Measurements from ENCODE around the gene NEBL. TPM values are rescaled to one million over a fixed set of nuclear protein-coding genes. Genes with fewer than 3 reads are reported as not detected.
A peak's percentile ranks its signal among the peaks of the same experiment; 100 is the strongest.

The NEBL gene
- total and polyA plus RNA-seq, 2 donors: 7.6 to 22.9 TPM

GRCh38 chr10:20891338-20891714, 5.8 kb downstream of the NEBL start:
- Histone ChIP-seq H3K36me3 (ENCODE audit: control insufficient read depth in 2 of 2, insufficient read depth in 2 of 2, low read length in 1 of 2) (no peaks in the 10 kb centered on the region), H3K4me3 (ENCODE audit: low read length in 2 of 2) (no peak overlapping the region), H3K27ac (ENCODE audit: low read depth in 1 of 2, low read length in 1 of 2) (no peak overlapping the region), H3K9me3 (ENCODE audit: control insufficient read depth in 2 of 2, insufficient read depth in 1 of 2, low read length in 1 of 2) (no peaks in the 10 kb centered on the region), H3K4me1 (ENCODE audit: control insufficient read depth in 2 of 2, insufficient read depth in 2 of 2, low read length in 2 of 2) (no peaks in the 10 kb centered on the region), H3K27me3 (ENCODE audit: control insufficient read depth in 2 of 2, insufficient read depth in 1 of 2, low read length in 1 of 2) (no peaks in the 10 kb centered on the region)
- WGBS: 66% methylated on average over 2 of the region's 2 CpGs
- DNase-seq (ENCODE audit: low read depth in 6 of 9, low spot score in 9 of 9): no peak

GRCh38 chr10:20890491-20891337, 6.4 kb downstream of the NEBL start:
- no peaks in the 10 kb centered on the region for H3K4me1 ChIP-seq (ENCODE audit: control insufficient read depth in 2 of 2, insufficient read depth in 2 of 2, low read length in 2 of 2)
- no peak overlapping the region for H3K27ac ChIP-seq (ENCODE audit: low read depth in 1 of 2, low read length in 1 of 2)
- 81% methylated on average over 6 of the region's 6 CpGs for WGBS
- H3K27me3 ChIP-seq (ENCODE audit: control insufficient read depth in 2 of 2, insufficient read depth in 1 of 2, low read length in 1 of 2): no peaks in the 10 kb centered on the region
- H3K4me3 ChIP-seq (ENCODE audit: low read length in 2 of 2): no peak overlapping the region
- H3K36me3 ChIP-seq (ENCODE audit: control insufficient read depth in 2 of 2, insufficient read depth in 2 of 2, low read length in 1 of 2): no peaks in the 10 kb centered on the region
- DNase-seq (ENCODE audit: low read depth in 6 of 9, low spot score in 9 of 9): no peak
- H3K9me3 ChIP-seq (ENCODE audit: control insufficient read depth in 2 of 2, insufficient read depth in 1 of 2, low read length in 1 of 2): no peaks in the 10 kb centered on the region

GRCh38 chr10:20890009-20890408, 7.1 kb downstream of the NEBL start:
- no peak overlapping the region for H3K27ac ChIP-seq (ENCODE audit: low read depth in 1 of 2, low read length in 1 of 2)

GRCh38 chr10:20888620-20889330, 8.3 kb downstream of the NEBL start:
- no peaks in the 10 kb centered on the region for H3K27me3 ChIP-seq (ENCODE audit: control insufficient read depth in 2 of 2, insufficient read depth in 1 of 2, low read length in 1 of 2)
- no peaks in the 10 kb centered on the region for H3K4me1 ChIP-seq (ENCODE audit: control insufficient read depth in 2 of 2, insufficient read depth in 2 of 2, low read length in 2 of 2)
- no peak overlapping the region for H3K4me3 ChIP-seq (ENCODE audit: low read length in 2 of 2)
- no peaks in the 10 kb centered on the region for H3K9me3 ChIP-seq (ENCODE audit: control insufficient read depth in 2 of 2, insufficient read depth in 1 of 2, low read length in 1 of 2)
- DNase-seq (ENCODE audit: low read depth in 6 of 9, low spot score in 9 of 9): no peak
- H3K36me3 ChIP-seq (ENCODE audit: control insufficient read depth in 2 of 2, insufficient read depth in 2 of 2, low read length in 1 of 2): no peaks in the 10 kb centered on the region
- no peak overlapping the region for H3K27ac ChIP-seq (ENCODE audit: low read depth in 1 of 2, low read length in 1 of 2)
- WGBS: 69% methylated on average over 7 of the region's 7 CpGs

More at GRCh38 chr10:20890009-20890408, 7.1 kb downstream of the NEBL start:
- DNase-seq (ENCODE audit: low read depth in 6 of 9, low spot score in 9 of 9): no peak
- H3K4me3 ChIP-seq (ENCODE audit: low read length in 2 of 2): no peak overlapping the region
- H3K27me3 ChIP-seq (ENCODE audit: control insufficient read depth in 2 of 2, insufficient read depth in 1 of 2, low read length in 1 of 2): no peaks in the 10 kb centered on the region
- H3K9me3 ChIP-seq (ENCODE audit: control insufficient read depth in 2 of 2, insufficient read depth in 1 of 2, low read length in 1 of 2): no peaks in the 10 kb centered on the region
- no peaks in the 10 kb centered on the region for H3K4me1 ChIP-seq (ENCODE audit: control insufficient read depth in 2 of 2, insufficient read depth in 2 of 2, low read length in 2 of 2)
- WGBS: 72% methylated on average over 6 of the region's 6 CpGs
- no peaks in the 10 kb centered on the region for H3K36me3 ChIP-seq (ENCODE audit: control insufficient read depth in 2 of 2, insufficient read depth in 2 of 2, low read length in 1 of 2)

- Histone ChIP-seq H3K4me3 (ENCODE audit: low read length in 2 of 2) (no peak overlapping the region), H3K27me3 (ENCODE audit: control insufficient read depth in 2 of 2, insufficient read depth in 1 of 2, low read length in 1 of 2) (no peaks in the 10 kb centered on the region), H3K4me1 (ENCODE audit: control insufficient read depth in 2 of 2, insufficient read depth in 2 of 2, low read length in 2 of 2) (no peaks in the 10 kb centered on the region), H3K9me3 (ENCODE audit: control insufficient read depth in 2 of 2, insufficient read depth in 1 of 2, low read length in 1 of 2) (no peaks in the 10 kb centered on the region), H3K27ac (ENCODE audit: low read depth in 1 of 2, low read length in 1 of 2) (no peak overlapping the region), H3K36me3 (ENCODE audit: control insufficient read depth in 2 of 2, insufficient read depth in 2 of 2, low read length in 1 of 2) (no peaks in the 10 kb centered on the region)
- no peak for DNase-seq (ENCODE audit: low read depth in 6 of 9, low spot score in 9 of 9)
- 78% methylated on average over 7 of the region's 7 CpGs for WGBS
These were observed 9.2 kb downstream of the NEBL start for GRCh38 chr10:20887706-20888555.

- no peaks in the 10 kb centered on the region for H3K36me3 ChIP-seq (ENCODE audit: control insufficient read depth in 2 of 2, insufficient read depth in 2 of 2, low read length in 1 of 2)
- no peaks in the 10 kb centered on the region for H3K9me3 ChIP-seq (ENCODE audit: control insufficient read depth in 2 of 2, insufficient read depth in 1 of 2, low read length in 1 of 2)
- H3K4me1 ChIP-seq (ENCODE audit: control insufficient read depth in 2 of 2, insufficient read depth in 2 of 2, low read length in 2 of 2): no peaks in the 10 kb centered on the region
- WGBS: 77% methylated on average over 3 of the region's 3 CpGs
- H3K27ac ChIP-seq (ENCODE audit: low read depth in 1 of 2, low read length in 1 of 2): no peak overlapping the region
- H3K27me3 ChIP-seq (ENCODE audit: control insufficient read depth in 2 of 2, insufficient read depth in 1 of 2, low read length in 1 of 2): no peaks in the 10 kb centered on the region
- H3K4me3 ChIP-seq (ENCODE audit: low read length in 2 of 2): no peak overlapping the region
- peak in 1 of 9 donors; percentile 3 for DNase-seq (ENCODE audit: low read depth in 6 of 9, low spot score in 9 of 9)
These were observed 11.4 kb downstream of the NEBL start for GRCh38 chr10:20885678-20886077.

GRCh38 chr10:20883552-20883951, 13.6 kb downstream of the NEBL start:
- DNase-seq (ENCODE audit: low read depth in 6 of 9, low spot score in 9 of 9): no peak
- H3K4me1 ChIP-seq (ENCODE audit: control insufficient read depth in 2 of 2, insufficient read depth in 2 of 2, low read length in 2 of 2): no peaks in the 10 kb centered on the region
- H3K4me3 ChIP-seq (ENCODE audit: low read length in 2 of 2): no peak overlapping the region
- H3K9me3 ChIP-seq (ENCODE audit: control insufficient read depth in 2 of 2, insufficient read depth in 1 of 2, low read length in 1 of 2): no peaks in the 10 kb centered on the region
- no peaks in the 10 kb centered on the region for H3K27me3 ChIP-seq (ENCODE audit: control insufficient read depth in 2 of 2, insufficient read depth in 1 of 2, low read length in 1 of 2)
- no peak overlapping the region for H3K27ac ChIP-seq (ENCODE audit: low read depth in 1 of 2, low read length in 1 of 2)
- H3K36me3 ChIP-seq (ENCODE audit: control insufficient read depth in 2 of 2, insufficient read depth in 2 of 2, low read length in 1 of 2): no peaks in the 10 kb centered on the region
- 97% methylated on average over 2 of the region's 2 CpGs for WGBS

- Histone ChIP-seq H3K36me3 (ENCODE audit: control insufficient read depth in 2 of 2, insufficient read depth in 2 of 2, low read length in 1 of 2) (no peaks in the 10 kb centered on the region), H3K27ac (ENCODE audit: low read depth in 1 of 2, low read length in 1 of 2) (no peak overlapping the region), H3K27me3 (ENCODE audit: control insufficient read depth in 2 of 2, insufficient read depth in 1 of 2, low read length in 1 of 2) (no peaks in the 10 kb centered on the region), H3K4me3 (ENCODE audit: low read length in 2 of 2) (no peak overlapping the region), H3K9me3 (ENCODE audit: control insufficient read depth in 2 of 2, insufficient read depth in 1 of 2, low read length in 1 of 2) (no peaks in the 10 kb centered on the region), H3K4me1 (ENCODE audit: control insufficient read depth in 2 of 2, insufficient read depth in 2 of 2, low read length in 2 of 2) (no peaks in the 10 kb centered on the region)
- no peak for DNase-seq (ENCODE audit: low read depth in 6 of 9, low spot score in 9 of 9)
- 90% methylated on average over 2 of the region's 2 CpGs for WGBS
These were observed 15.0 kb downstream of the NEBL start for GRCh38 chr10:20882091-20882490.

GRCh38 chr10:20879136-20879535, 18.0 kb downstream of the NEBL start:
- no peaks in the 10 kb centered on the region for H3K9me3 ChIP-seq (ENCODE audit: control insufficient read depth in 2 of 2, insufficient read depth in 1 of 2, low read length in 1 of 2)
- WGBS: 94% methylated on average over 2 of the region's 2 CpGs
- H3K27ac ChIP-seq (ENCODE audit: low read depth in 1 of 2, low read length in 1 of 2): no peak overlapping the region
- no peak overlapping the region for H3K4me3 ChIP-seq (ENCODE audit: low read length in 2 of 2)
- no peak for DNase-seq (ENCODE audit: low read depth in 6 of 9, low spot score in 9 of 9)
- no peaks in the 10 kb centered on the region for H3K27me3 ChIP-seq (ENCODE audit: control insufficient read depth in 2 of 2, insufficient read depth in 1 of 2, low read length in 1 of 2)
- H3K4me1 ChIP-seq (ENCODE audit: control insufficient read depth in 2 of 2, insufficient read depth in 2 of 2, low read length in 2 of 2): no peaks in the 10 kb centered on the region
- H3K36me3 ChIP-seq (ENCODE audit: control insufficient read depth in 2 of 2, insufficient read depth in 2 of 2, low read length in 1 of 2): no peaks in the 10 kb centered on the region

Measured in thymus (tissue), 11 donors.